ENCODE measurements around the gene MBD6. TPM values are rescaled to one million over a fixed set of nuclear protein-coding genes. Genes with fewer than 3 reads are reported as not detected.

MBD6 gene
- total and polyA plus RNA-seq, 12 donors = 8.8 to 46.9 (median 33.5) TPM

GRCh38 chr12:57575771-57576612, 53.4 kb downstream of the MBD6 start:
- Histone ChIP-seq H3K27me3 (peaks cover 0 to 11% (median 0%) of the 10 kb centered on the region in 7 donors), H3K4me1 (no peaks in the 10 kb centered on the region), H3K4me3 (no peak overlapping the region), H3K36me3 (no peaks in the 10 kb centered on the region), H3K9me3 (no peaks in the 10 kb centered on the region), H3K27ac (no peak overlapping the region)
- DNase-seq = no peak
- no peak for TF ChIP-seq CTCF (IDR thresholded peaks at IDR 0.05)
- no peak for ATAC-seq
- intact Hi-C loops (cut with DNase I) = no loop called here
- WGBS, 2 donors = 87 to 88% methylated on average over 12 of the region's 12 CpGs

GRCh38 chr12:57576613-57577160, 54.1 kb downstream of the MBD6 start:
- intact Hi-C loops (cut with DNase I) = no loop called here
- DNase-seq (no peak), ATAC-seq (no peak)
- 77 to 86% methylated on average over 9 of the region's 9 CpGs for WGBS, 2 donors
- no peak overlapping the region for H3K4me3 ChIP-seq
- H3K27ac ChIP-seq = no peak overlapping the region
- H3K4me1 ChIP-seq = no peaks in the 10 kb centered on the region
- no peak for TF ChIP-seq CTCF (IDR thresholded peaks at IDR 0.05)
- H3K9me3 ChIP-seq = no peaks in the 10 kb centered on the region
- no peaks in the 10 kb centered on the region for H3K36me3 ChIP-seq
- peaks cover 0 to 6% (median 0%) of the 10 kb centered on the region in 7 donors for H3K27me3 ChIP-seq

- no peaks in the 10 kb centered on the region for H3K4me1 ChIP-seq
- DNase-seq = no peak
Measured at GRCh38 chr12:57577981-57578758, 55.5 kb downstream of the MBD6 start.

More at GRCh38 chr12:57577981-57578758, 55.5 kb downstream of the MBD6 start:
- TF ChIP-seq CTCF (IDR thresholded peaks at IDR 0.05) = no peak
- intact Hi-C loops (cut with DNase I) = no loop called here
- WGBS, 2 donors = 86 to 87% methylated on average over 12 of the region's 12 CpGs
- H3K27me3 ChIP-seq = peaks cover 0 to 9% (median 0%) of the 10 kb centered on the region in 7 donors
- H3K9me3 ChIP-seq = no peaks in the 10 kb centered on the region
- no peaks in the 10 kb centered on the region for H3K36me3 ChIP-seq
- ATAC-seq = no peak
- no peak overlapping the region for H3K27ac ChIP-seq
- H3K4me3 ChIP-seq = no peak overlapping the region
